ENCODE results near the gene ZNF555.
"Not testable (repeated sequence)": the region's sequence is repeated elsewhere in the genome, so short reads cannot be mapped to it uniquely, and the experiment has no call there.

Gene ZNF555

DNA sequence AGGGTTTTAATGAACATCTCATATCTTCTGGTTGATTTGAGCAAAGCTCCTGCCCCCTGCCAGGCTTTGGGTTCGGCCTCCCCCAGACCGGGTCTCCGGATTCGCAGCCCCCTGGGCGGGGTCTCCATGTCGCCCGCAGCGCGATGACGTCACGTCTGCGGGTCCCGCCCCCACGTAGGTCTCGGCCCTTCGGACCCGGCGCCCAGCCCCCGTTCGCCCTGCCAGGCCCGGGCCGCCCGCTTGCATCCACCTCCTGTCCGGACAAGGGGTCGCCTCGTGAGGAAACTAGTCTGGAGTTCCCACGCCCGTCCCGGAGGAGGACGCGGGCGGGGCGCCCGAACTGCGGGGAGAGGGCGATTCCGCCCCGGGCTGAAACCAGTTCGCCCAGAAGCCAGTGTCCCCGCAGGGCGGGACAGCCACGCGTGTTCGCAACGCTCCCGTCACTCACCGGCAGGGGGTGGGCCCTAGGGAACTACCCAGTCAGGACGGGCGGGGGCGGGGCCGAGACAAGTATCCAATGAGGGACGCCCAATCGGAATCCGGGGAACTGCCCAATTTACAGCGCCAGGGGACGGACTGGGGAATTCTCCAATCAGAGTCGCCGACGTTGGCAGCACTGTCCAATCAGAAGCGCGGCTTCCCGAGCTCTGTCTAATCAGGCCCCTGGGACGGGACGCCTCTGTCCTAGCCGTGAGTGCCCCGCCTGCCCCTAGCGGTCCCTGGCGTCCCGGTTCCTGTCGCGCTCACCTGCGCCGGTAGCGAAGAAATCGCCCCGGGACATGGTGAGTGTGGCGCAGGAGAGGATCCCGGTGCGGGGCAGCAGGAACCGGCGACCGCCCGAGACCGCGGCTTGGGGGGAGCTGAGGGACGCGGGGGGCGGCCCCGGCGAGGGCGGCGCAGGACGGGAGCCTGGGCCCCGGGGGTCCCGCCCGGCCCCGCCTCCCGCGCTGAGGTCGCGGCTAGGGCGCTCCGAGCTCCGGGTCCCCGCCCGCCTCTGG lies at the start of gene ZNF555:
Gene ZNF555, plus strand, starts transcription at position 682 of the 998 bp plus-strand sequence. Its CDS starts 98 bp downstream, at position 780.
- Histone ChIP-seq H3K4me1 (ENCODE audit: control insufficient read depth in 1 of 2, insufficient read depth in 2 of 2, low read length in 2 of 2) (peaks cover 0 to 7% of the 10 kb centered on the region in 2 donors), H3K4me3 (ENCODE audit: low read depth in 1 of 2, low read length in 2 of 2) (peak within 1 kb of the TSS; percentile 76 to 83), H3K9ac (ENCODE audit: low read depth in 1 of 2, low read length in 2 of 2) (peak within 1 kb of the TSS; percentile 48 to 57), H3K9me3 (ENCODE audit: control insufficient read depth in 1 of 2, low read length in 2 of 2) (peaks cover 8 to 13% of the 10 kb centered on the region in 2 donors), H3K27me3 (ENCODE audit: control insufficient read depth in 1 of 2, insufficient read depth in 2 of 2, low read length in 2 of 2) (no peaks in the 10 kb centered on the region), H3K36me3 (ENCODE audit: control insufficient read depth in 1 of 2, insufficient read depth in 2 of 2, low read length in 2 of 2) (peaks cover 2 to 3% of the 10 kb centered on the region in 2 donors), H3K27ac (ENCODE audit: low read depth, low read length) (peak within 1 kb of the TSS; percentile 81)

DNA sequence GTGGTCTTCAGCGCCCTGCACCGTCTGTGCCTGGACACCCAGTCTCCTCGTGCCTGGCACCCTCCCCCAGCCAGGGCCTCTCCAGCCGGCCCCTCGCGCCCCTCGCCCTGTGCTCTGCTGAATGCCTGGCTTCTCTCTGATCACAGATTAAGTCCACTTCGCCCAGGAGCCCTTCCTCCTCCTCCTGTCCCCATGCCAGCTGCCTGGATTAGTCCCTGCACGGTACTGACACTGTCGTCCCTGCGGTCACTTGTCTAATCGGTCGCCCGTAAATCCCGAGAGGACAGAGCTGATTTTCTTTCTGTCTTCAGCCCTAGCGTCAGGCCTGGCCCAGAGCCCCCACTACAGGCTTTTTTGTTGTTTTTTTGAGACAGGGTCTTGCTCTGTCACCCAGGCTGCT lies 49.4 kb upstream of the ZNF555 start:
- Histone ChIP-seq H3K4me3 (ENCODE audit: low read depth in 1 of 2, low read length in 2 of 2) (no peak overlapping the region), H3K4me1 (ENCODE audit: control insufficient read depth in 1 of 2, insufficient read depth in 2 of 2, low read length in 2 of 2) (no peaks in the 10 kb centered on the region), H3K36me3 (ENCODE audit: control insufficient read depth in 1 of 2, insufficient read depth in 2 of 2, low read length in 2 of 2) (peaks cover 9 to 47% of the 10 kb centered on the region in 2 donors), H3K9ac (ENCODE audit: low read depth in 1 of 2, low read length in 2 of 2) (no peak overlapping the region), H3K27me3 (ENCODE audit: control insufficient read depth in 1 of 2, insufficient read depth in 2 of 2, low read length in 2 of 2) (no peaks in the 10 kb centered on the region), H3K27ac (ENCODE audit: low read depth, low read length) (no peak overlapping the region), H3K9me3 (ENCODE audit: control insufficient read depth in 1 of 2, low read length in 2 of 2) (no peaks in the 10 kb centered on the region)

DNA sequence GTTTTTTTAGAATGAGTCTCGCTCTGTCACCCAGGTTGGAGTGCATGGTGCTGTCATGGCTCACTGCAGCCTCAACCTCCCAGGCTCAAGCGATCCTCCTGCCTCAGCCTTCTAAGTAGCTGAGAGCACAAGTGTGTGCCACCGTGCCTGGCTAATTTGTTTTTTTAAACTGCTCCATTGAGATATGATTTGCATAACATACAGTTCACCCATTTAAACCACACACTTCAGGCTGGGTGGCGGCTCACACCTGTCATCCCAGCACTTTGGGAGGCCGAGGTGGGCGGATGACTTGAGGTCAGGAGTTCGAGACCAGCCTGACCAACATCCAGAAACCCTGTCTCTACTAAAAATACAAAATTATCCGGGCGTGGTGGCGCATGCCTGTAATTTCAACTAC lies 48.6 kb upstream of the ZNF555 start:
- H3K4me1 ChIP-seq (ENCODE audit: control insufficient read depth in 1 of 2, insufficient read depth in 2 of 2, low read length in 2 of 2); H3K4me3 ChIP-seq (ENCODE audit: low read depth in 1 of 2, low read length in 2 of 2); H3K27me3 ChIP-seq (ENCODE audit: control insufficient read depth in 1 of 2, insufficient read depth in 2 of 2, low read length in 2 of 2); H3K9me3 ChIP-seq (ENCODE audit: control insufficient read depth in 1 of 2, low read length in 2 of 2); H3K27ac ChIP-seq (ENCODE audit: low read depth, low read length); H3K9ac ChIP-seq (ENCODE audit: low read depth in 1 of 2, low read length in 2 of 2): not testable (repeated sequence)
- H3K36me3 ChIP-seq (ENCODE audit: control insufficient read depth in 1 of 2, insufficient read depth in 2 of 2, low read length in 2 of 2): peaks cover 14 to 51% of the 10 kb centered on the region in 2 donors

DNA sequence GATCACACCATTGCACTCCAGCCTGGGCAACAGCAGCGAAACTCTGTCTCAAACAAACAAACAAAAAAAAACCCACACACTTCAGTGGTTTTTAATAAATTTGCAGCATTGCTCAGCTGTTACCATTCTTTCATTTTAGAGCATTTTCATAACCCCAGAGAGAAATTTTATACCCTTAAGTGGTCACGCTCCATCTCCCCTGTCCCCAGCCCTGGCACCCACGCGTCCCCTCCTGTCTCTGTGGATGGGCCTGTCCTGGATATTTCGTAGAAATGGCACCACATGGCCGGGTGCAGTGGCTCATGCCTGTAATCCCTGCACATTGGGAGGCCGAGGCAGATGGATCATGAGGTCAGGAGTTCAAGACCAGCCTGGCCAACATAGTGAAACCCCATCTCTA lies 48.1 kb upstream of the ZNF555 start:
- H3K27me3 ChIP-seq (ENCODE audit: control insufficient read depth in 1 of 2, insufficient read depth in 2 of 2, low read length in 2 of 2): no peaks in the 10 kb centered on the region
- no peaks in the 10 kb centered on the region for H3K4me1 ChIP-seq (ENCODE audit: control insufficient read depth in 1 of 2, insufficient read depth in 2 of 2, low read length in 2 of 2)
- H3K9me3 ChIP-seq (ENCODE audit: control insufficient read depth in 1 of 2, low read length in 2 of 2): no peaks in the 10 kb centered on the region
- H3K27ac ChIP-seq (ENCODE audit: low read depth, low read length): no peak overlapping the region
- H3K36me3 ChIP-seq (ENCODE audit: control insufficient read depth in 1 of 2, insufficient read depth in 2 of 2, low read length in 2 of 2): peaks cover 14 to 52% of the 10 kb centered on the region in 2 donors
- no peak overlapping the region for H3K4me3 ChIP-seq (ENCODE audit: low read depth in 1 of 2, low read length in 2 of 2)
- no peak overlapping the region for H3K9ac ChIP-seq (ENCODE audit: low read depth in 1 of 2, low read length in 2 of 2)

DNA sequence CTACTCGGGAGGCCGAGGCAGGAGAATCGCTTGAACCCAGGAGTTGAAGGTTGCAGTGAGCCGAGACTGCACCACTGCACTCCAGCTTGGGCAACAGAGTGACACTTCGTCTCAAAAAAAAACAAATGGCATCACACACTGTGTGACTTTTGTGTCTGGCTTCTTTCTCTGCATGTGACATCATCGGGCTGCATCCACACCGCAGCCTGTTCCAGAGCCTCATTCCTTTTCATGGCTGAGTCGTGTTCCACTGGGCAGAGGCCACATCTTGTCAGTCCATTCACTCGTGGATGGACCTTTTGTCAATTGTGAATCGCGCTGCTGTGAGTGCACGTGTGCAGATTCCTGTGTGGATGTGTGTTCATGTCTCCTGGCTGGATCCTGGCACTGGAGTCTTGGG lies 47.7 kb upstream of the ZNF555 start:
- Histone ChIP-seq H3K27me3 (ENCODE audit: control insufficient read depth in 1 of 2, insufficient read depth in 2 of 2, low read length in 2 of 2) (no peaks in the 10 kb centered on the region), H3K9me3 (ENCODE audit: control insufficient read depth in 1 of 2, low read length in 2 of 2) (no peaks in the 10 kb centered on the region), H3K4me1 (ENCODE audit: control insufficient read depth in 1 of 2, insufficient read depth in 2 of 2, low read length in 2 of 2) (no peaks in the 10 kb centered on the region), H3K36me3 (ENCODE audit: control insufficient read depth in 1 of 2, insufficient read depth in 2 of 2, low read length in 2 of 2) (peaks cover 14 to 57% of the 10 kb centered on the region in 2 donors), H3K4me3 (ENCODE audit: low read depth in 1 of 2, low read length in 2 of 2) (no peak overlapping the region), H3K9ac (ENCODE audit: low read depth in 1 of 2, low read length in 2 of 2) (no peak overlapping the region), H3K27ac (ENCODE audit: low read depth, low read length) (no peak overlapping the region)

DNA sequence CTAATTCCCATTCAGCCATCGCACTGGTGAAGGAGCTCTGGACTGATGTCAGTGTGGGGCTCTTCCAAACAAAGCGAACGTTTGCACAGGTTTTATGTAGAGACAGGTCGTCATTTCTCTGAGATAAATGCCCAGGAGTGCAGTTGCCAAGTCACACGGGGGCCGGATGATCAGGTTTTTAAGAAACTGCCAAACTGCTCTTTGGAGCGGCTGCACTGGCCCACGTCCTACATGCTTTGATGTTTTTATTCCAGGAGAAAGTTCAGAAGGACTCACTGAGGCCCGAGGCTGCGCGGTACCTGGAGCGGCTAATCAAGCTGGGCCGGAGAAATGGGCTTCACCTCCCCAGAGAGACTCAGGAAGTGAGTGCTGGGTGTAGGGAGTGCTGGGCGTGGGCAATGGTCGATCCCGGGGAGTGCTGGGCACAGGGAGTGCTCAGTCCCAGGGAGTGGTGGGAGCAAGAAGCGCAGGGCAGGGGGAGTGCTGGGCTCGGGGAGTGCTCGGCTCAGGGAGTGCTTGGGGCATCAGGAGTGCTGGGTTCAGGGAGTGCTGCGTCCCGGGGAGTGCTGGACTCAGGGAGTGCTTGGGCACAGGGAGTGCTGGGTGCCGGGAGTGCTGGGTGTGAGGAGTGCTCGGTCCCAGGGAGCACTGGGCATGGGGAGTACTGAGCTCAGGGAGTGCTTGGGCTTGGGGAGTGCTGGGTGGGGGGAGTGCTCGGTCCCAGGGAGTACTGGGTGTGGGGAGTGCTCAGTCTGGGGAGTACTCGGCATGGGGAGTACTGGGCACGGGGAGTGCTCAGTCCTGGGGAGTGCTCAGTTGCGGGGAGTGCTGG lies 45.2 kb upstream of the ZNF555 start:
- no peaks in the 10 kb centered on the region for H3K27me3 ChIP-seq (ENCODE audit: control insufficient read depth in 1 of 2, insufficient read depth in 2 of 2, low read length in 2 of 2)
- no peaks in the 10 kb centered on the region for H3K4me1 ChIP-seq (ENCODE audit: control insufficient read depth in 1 of 2, insufficient read depth in 2 of 2, low read length in 2 of 2)
- H3K27ac ChIP-seq (ENCODE audit: low read depth, low read length): no peak overlapping the region
- H3K9me3 ChIP-seq (ENCODE audit: control insufficient read depth in 1 of 2, low read length in 2 of 2): no peaks in the 10 kb centered on the region
- no peak overlapping the region for H3K9ac ChIP-seq (ENCODE audit: low read depth in 1 of 2, low read length in 2 of 2)
- H3K4me3 ChIP-seq (ENCODE audit: low read depth in 1 of 2, low read length in 2 of 2): no peak overlapping the region
- peaks cover 11 to 67% of the 10 kb centered on the region in 2 donors for H3K36me3 ChIP-seq (ENCODE audit: control insufficient read depth in 1 of 2, insufficient read depth in 2 of 2, low read length in 2 of 2)

DNA sequence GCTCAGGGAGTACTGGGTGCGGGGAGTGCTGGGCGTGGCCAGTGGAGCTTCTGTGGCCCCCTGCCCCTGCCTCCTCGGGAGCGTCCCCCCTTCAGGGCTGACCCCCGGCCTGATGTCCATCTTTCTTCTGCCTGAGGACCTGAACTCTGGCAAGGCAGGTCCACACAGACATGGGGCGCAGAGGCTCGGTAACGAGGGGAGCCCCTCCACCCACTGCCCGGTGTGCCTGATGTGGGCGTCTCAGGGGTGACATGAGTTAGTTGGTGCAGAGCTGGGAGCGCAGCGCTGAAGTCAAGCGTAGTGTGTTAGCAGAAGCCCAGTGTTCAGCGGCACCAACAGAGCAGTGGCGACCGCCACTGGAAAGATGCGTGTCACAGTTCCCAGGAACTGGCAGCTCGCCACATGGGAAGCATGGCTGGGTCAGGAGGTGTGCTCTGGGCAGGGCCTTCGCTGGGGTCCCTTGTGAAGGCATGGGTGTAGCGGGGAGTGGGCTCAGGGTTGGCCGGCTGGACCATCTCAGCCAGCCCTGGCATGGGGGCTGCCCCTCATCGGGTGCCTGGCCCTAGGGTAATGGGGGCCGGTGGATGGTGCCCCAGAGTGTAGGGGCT lies 44.5 kb upstream of the ZNF555 start:
- Histone ChIP-seq H3K27ac (ENCODE audit: low read depth, low read length) (no peak overlapping the region), H3K4me1 (ENCODE audit: control insufficient read depth in 1 of 2, insufficient read depth in 2 of 2, low read length in 2 of 2) (no peaks in the 10 kb centered on the region), H3K4me3 (ENCODE audit: low read depth in 1 of 2, low read length in 2 of 2) (no peak overlapping the region), H3K9ac (ENCODE audit: low read depth in 1 of 2, low read length in 2 of 2) (no peak overlapping the region), H3K27me3 (ENCODE audit: control insufficient read depth in 1 of 2, insufficient read depth in 2 of 2, low read length in 2 of 2) (no peaks in the 10 kb centered on the region), H3K36me3 (ENCODE audit: control insufficient read depth in 1 of 2, insufficient read depth in 2 of 2, low read length in 2 of 2) (peaks cover 9 to 66% of the 10 kb centered on the region in 2 donors), H3K9me3 (ENCODE audit: control insufficient read depth in 1 of 2, low read length in 2 of 2) (no peaks in the 10 kb centered on the region)

DNA sequence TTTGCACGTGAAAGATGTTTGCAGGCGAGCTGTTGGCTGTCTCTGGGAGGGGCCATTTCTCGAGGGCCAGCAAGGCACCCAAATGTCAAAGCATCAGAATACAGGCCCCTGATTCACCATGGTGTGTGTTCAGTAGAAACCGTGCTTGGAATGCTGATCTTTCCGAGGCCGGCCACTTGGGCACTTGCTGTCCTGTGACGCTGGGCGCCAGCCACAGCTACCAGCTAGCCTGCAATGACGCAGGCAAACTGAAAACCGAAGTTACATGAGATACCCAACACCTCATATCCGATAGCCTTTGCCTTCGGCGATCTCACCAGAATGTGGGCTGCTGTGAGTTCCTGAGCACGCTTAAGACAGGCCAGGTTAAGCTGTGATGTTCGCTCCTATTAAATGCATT lies 44.0 kb upstream of the ZNF555 start:
- H3K36me3 ChIP-seq (ENCODE audit: control insufficient read depth in 1 of 2, insufficient read depth in 2 of 2, low read length in 2 of 2): peaks cover 9 to 63% of the 10 kb centered on the region in 2 donors

DNA sequence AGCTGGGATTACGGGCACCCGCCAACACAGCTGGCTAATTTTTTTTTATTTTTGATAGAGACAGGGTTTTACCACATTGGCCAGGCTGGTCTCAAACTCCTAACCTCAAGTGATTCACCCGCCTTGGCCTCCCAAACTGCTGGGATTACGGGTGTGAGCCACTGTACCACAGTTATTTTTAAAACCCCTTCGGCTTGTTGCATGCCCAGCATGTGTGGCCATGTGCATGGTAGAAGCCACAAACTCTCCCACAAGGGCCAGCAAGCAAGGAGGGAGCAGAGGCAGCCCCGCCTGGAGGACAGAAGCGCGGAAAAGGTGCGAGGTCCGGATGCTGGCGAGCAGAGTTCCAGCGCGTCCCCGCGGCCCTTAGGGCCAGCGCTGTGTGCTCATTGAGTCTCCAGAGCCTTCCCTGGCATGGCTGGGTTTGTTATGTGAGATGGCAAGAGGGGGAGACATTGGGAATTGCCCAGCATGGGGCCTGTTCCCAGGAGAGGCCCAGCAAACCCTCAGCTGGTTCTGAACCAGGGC lies 43.1 kb upstream of the ZNF555 start:
- H3K36me3 ChIP-seq (ENCODE audit: control insufficient read depth in 1 of 2, insufficient read depth in 2 of 2, low read length in 2 of 2): peaks cover 9 to 71% of the 10 kb centered on the region in 2 donors
- no peaks in the 10 kb centered on the region for H3K4me1 ChIP-seq (ENCODE audit: control insufficient read depth in 1 of 2, insufficient read depth in 2 of 2, low read length in 2 of 2)
- no peak overlapping the region for H3K9ac ChIP-seq (ENCODE audit: low read depth in 1 of 2, low read length in 2 of 2)
- H3K9me3 ChIP-seq (ENCODE audit: control insufficient read depth in 1 of 2, low read length in 2 of 2): no peaks in the 10 kb centered on the region
- H3K4me3 ChIP-seq (ENCODE audit: low read depth in 1 of 2, low read length in 2 of 2): no peak overlapping the region
- H3K27ac ChIP-seq (ENCODE audit: low read depth, low read length): no peak overlapping the region
- no peaks in the 10 kb centered on the region for H3K27me3 ChIP-seq (ENCODE audit: control insufficient read depth in 1 of 2, insufficient read depth in 2 of 2, low read length in 2 of 2)

More for the DNA sequence above, 44.0 kb upstream of the ZNF555 start:
- H3K9me3 ChIP-seq (ENCODE audit: control insufficient read depth in 1 of 2, low read length in 2 of 2): no peaks in the 10 kb centered on the region
- no peak overlapping the region for H3K9ac ChIP-seq (ENCODE audit: low read depth in 1 of 2, low read length in 2 of 2)
- H3K27ac ChIP-seq (ENCODE audit: low read depth, low read length): no peak overlapping the region
- no peaks in the 10 kb centered on the region for H3K27me3 ChIP-seq (ENCODE audit: control insufficient read depth in 1 of 2, insufficient read depth in 2 of 2, low read length in 2 of 2)
- no peak overlapping the region for H3K4me3 ChIP-seq (ENCODE audit: low read depth in 1 of 2, low read length in 2 of 2)
- no peaks in the 10 kb centered on the region for H3K4me1 ChIP-seq (ENCODE audit: control insufficient read depth in 1 of 2, insufficient read depth in 2 of 2, low read length in 2 of 2)
